Panc1 (cell line): ENCODE measurements around the gene CSNK1G2. TPM values are rescaled to one million over a fixed set of nuclear protein-coding genes. Genes with fewer than 3 reads are reported as not detected.

Experiments
- ATAC-seq: fragments of 200-7000 bp; cut with Tn5 transposase; 2 replicates; pipeline ENCODE4 v1.9.1; 2020; ENCODE audit warnings: mild to moderate bottlenecking, moderate library complexity
- BruUV-seq: library from RNA; stranded (reverse); fragments of 400-500 nt; replicated peaks from 2 replicates; lab custom pipeline; 2021; lab: Mats Ljungman, UMichigan
- CTCF ChIA-PET: fragments of 300-600 bp; sonication (Branson Sonifier 250); formaldehyde crosslinking; loops from one replicate; lab custom pipeline; 2022; ENCODE audit warnings: antibody characterized with exemption; lab: Charles Lee
- POLR2A ChIA-PET: fragments of 300-600 bp; sonication (Branson Sonifier 250); formaldehyde crosslinking; loops from one replicate; lab custom pipeline; 2022; ENCODE audit warnings: antibody characterized with exemption; lab: Charles Lee
- DNase-seq: peaks from one replicate; pipeline ENCODE4 v3.0.0-alpha.2; 2010; ENCODE audit warnings: low read depth, low spot score
- H3K27ac ChIP-seq: 2 replicates; pipeline ENCODE4 v1.5.1; 2011; ENCODE audit warnings: mild to moderate bottlenecking, low read length, inconsistent platforms
- H3K27me3 ChIP-seq: fragments of 200-500 bp; sonication (Bioruptor generic); 2 replicates; pipeline ENCODE4 v1.6.0; 2014; ENCODE audit warnings: low read length, inconsistent platforms; ENCODE audit not compliant: control insufficient read depth, insufficient read depth
- H3K36me3 ChIP-seq: fragments of 200-500 bp; sonication (Bioruptor generic); 2 replicates; pipeline ENCODE4 v1.5.1; 2014; ENCODE audit warnings: inconsistent platforms, mild to moderate bottlenecking, low read length, moderate library complexity; ENCODE audit not compliant: control insufficient read depth, insufficient read depth
- H3K4me1 ChIP-seq: 2 replicates; pipeline ENCODE4 v1.5.1; 2011; ENCODE audit warnings: inconsistent platforms, mild to moderate bottlenecking, low read length, moderate library complexity; ENCODE audit not compliant: control insufficient read depth, insufficient read depth
- H3K4me3 ChIP-seq, 2 experiments: 2 replicates each; pipeline ENCODE4 v1.5.1; 2011 to 2012; ENCODE audit warnings: low read depth in 2 of 2, low read length in 2 of 2, mild to moderate bottlenecking in 2 of 2, inconsistent platforms in 1 of 2, moderate library complexity in 1 of 2
- H3K9me3 ChIP-seq: fragments of 200-500 bp; sonication (Bioruptor generic); 2 replicates; pipeline ENCODE4 v1.5.1; 2014; ENCODE audit warnings: low read depth, mild to moderate bottlenecking, inconsistent platforms, low read length, moderate library complexity; ENCODE audit not compliant: control insufficient read depth, insufficient read depth
- POLR2AphosphoS5 ChIP-seq: IDR thresholded peaks from 2 replicates; pipeline ENCODE4 v1.6.1; 2012; ENCODE audit warnings: mild to moderate bottlenecking, low read depth, low read length, moderate library complexity
- REST ChIP-seq, 2 experiments: IDR thresholded peaks; 2 replicates each; pipeline ENCODE4 v1.6.1; 2011 to 2012; ENCODE audit warnings: low read depth in 2 of 2, control low read depth in 1 of 2, low read length in 1 of 2, mild to moderate bottlenecking in 1 of 2, moderate library complexity in 1 of 2; ENCODE audit not compliant: insufficient read depth in 1 of 2
- SIN3A ChIP-seq: IDR thresholded peaks from 2 replicates; pipeline ENCODE4 v1.6.1; 2012; ENCODE audit warnings: low read depth, mild to moderate bottlenecking, low read length, moderate library complexity, borderline replicate concordance; ENCODE audit not compliant: insufficient read depth
- TCF7L2 ChIP-seq: IDR thresholded peaks from 2 replicates; pipeline ENCODE4 v1.6.1; 2011; ENCODE audit warnings: mild to moderate bottlenecking, low read depth, low read length, inconsistent platforms
- in situ Hi-C: cut with HindIII; loops from 2 replicates; pipeline ENCODE4 v1.10.0; 2016; ENCODE audit warnings: low sequenced_read_pairs, low pct_unique_long_range_greater_than_20kb
- intact Hi-C: fragments of 100-400 bp; cut with micrococcal nuclease; formaldehyde crosslinking; loops from one replicate; pipeline ENCODE4 v1.10.0; 2022; ENCODE audit not compliant: unreplicated experiment
- total RNA-seq: library from RNA; stranded (reverse); gene quantifications from one replicate; pipeline ENCODE4 v1.2.1, GENCODE V29; 2021; ENCODE audit not compliant: unreplicated experiment
- TF ChIP-seq, protein P1 (sequence below): fragments of 450-650 bp; IDR thresholded peaks from 2 replicates; pipeline ENCODE4 v1.5.1; 2017; ENCODE audit warnings: mild to moderate bottlenecking

Gene CSNK1G2
- total RNA-seq, 1 experiment from 2014 or later: 65.8 TPM

DNA sequence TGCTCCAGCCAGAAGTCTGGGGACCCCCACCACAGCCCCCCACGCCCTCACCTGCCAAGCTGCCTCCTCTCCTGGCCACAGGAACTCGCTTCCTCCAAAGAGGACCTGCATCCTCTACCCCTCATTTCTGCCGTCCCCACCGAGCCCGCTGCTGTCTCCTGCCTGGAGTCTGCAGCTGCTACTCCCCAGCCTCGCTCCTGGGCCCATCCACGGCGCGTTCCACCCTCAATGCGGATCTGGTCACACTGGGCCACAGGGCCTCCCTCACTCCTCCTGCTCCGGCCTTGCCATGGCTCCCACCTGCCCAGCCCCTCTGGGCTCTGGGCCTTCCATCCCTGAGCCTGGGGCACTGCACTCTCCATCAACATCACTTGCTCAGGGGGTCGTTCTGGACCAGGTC lies 70.2 kb downstream of the CSNK1G2 start:
- ChIA-PET CTCF (interaction anchor here (0.8 kb wide), 1 partner anchor 82 kb away, joined by 12 read pairs; no protein-coding TSS in a partner anchor), POLR2A (no interaction called here)
- no peak for TF ChIP-seq TCF7L2
- TF ChIP-seq REST (IDR thresholded peaks at IDR 0.05; ENCODE audit: insufficient read depth in 1 of 2, low read depth in 2 of 2, low read length in 1 of 2): no peak
- TF ChIP-seq POLR2AphosphoS5: no peak
- TF ChIP-seq, protein P1, sequence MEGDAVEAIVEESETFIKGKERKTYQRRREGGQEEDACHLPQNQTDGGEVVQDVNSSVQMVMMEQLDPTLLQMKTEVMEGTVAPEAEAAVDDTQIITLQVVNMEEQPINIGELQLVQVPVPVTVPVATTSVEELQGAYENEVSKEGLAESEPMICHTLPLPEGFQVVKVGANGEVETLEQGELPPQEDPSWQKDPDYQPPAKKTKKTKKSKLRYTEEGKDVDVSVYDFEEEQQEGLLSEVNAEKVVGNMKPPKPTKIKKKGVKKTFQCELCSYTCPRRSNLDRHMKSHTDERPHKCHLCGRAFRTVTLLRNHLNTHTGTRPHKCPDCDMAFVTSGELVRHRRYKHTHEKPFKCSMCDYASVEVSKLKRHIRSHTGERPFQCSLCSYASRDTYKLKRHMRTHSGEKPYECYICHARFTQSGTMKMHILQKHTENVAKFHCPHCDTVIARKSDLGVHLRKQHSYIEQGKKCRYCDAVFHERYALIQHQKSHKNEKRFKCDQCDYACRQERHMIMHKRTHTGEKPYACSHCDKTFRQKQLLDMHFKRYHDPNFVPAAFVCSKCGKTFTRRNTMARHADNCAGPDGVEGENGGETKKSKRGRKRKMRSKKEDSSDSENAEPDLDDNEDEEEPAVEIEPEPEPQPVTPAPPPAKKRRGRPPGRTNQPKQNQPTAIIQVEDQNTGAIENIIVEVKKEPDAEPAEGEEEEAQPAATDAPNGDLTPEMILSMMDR: no peak
- no peak for TF ChIP-seq SIN3A
- intact Hi-C loops: no loop called here
- in situ Hi-C loops: no loop called here
- no peak overlapping the region for H3K4me3 ChIP-seq
- BruUV-seq: no TSS peak
- no peaks in the 10 kb centered on the region for H3K9me3 ChIP-seq
- no peaks in the 10 kb centered on the region for H3K4me1 ChIP-seq
- H3K27me3 ChIP-seq: no peaks in the 10 kb centered on the region
- no peak overlapping the region for H3K27ac ChIP-seq
- H3K36me3 ChIP-seq: peaks cover 3% of the 10 kb centered on the region; the same call in 1 of the 2 replicates
- DNase-seq (no peak), ATAC-seq (no peak)

DNA sequence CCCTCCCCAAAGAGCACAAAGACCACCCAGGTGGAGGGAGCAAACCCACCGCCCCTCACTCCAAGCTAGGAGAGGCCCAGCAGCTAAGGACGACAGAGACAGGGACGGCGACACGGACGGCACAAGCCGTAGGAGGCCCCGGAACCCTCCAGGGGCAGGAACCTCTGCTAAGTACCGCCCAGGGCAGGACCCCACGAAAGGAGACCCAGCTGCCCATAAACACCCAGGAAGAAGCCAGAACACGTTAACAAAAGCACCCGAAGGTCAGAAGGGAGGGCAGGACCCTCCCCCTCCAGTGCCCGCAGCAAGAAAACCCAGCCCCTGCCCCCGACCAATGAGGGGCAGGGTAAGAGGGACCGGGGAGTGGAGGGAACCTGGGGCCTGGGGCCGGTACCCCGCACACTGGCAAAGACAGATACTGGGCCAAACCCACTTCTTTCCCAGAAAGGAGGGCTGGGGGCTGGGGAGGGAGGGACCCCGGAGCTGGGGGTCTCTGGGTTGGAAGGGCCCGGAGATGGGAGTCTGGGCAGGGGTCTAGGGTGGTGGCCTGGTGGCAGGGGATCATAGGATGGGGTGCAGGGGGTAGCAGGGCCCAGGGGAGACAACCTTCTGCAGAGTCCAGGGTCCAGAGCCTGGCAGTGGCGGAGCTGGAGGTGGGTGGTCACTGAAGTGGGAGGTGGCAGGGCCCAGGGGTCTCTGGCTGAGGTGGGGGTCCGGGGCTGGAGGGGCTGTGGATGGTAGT lies 72.1 kb downstream of the CSNK1G2 start:
- Histone ChIP-seq H3K4me1 (no peaks in the 10 kb centered on the region), H3K4me3 (no peak overlapping the region), H3K36me3 (peaks cover 3% of the 10 kb centered on the region; the same call in 1 of the 2 replicates), H3K27ac (no peak overlapping the region), H3K27me3 (no peaks in the 10 kb centered on the region), H3K9me3 (no peaks in the 10 kb centered on the region)
- ChIA-PET CTCF (interaction anchor here (0.6 kb wide), 1 partner anchor 11 kb away, joined by 5 read pairs; no protein-coding TSS in a partner anchor), POLR2A (no interaction called here)
- intact Hi-C loops: no loop called here
- TF ChIP-seq, protein P1: no peak
- TF ChIP-seq TCF7L2 (no peak), REST (IDR thresholded peaks at IDR 0.05; ENCODE audit: insufficient read depth in 1 of 2, low read depth in 2 of 2, low read length in 1 of 2) (no peak), POLR2AphosphoS5 (no peak), SIN3A (no peak)
- DNase-seq: no peak
- no TSS peak for BruUV-seq
- no peak for ATAC-seq
- in situ Hi-C loops: no loop called here
